Naive thymus-derived CD8-positive, alpha-beta T cell (primary cell): ENCODE results near the gene LUC7L3. TPM values are rescaled to one million over a fixed set of nuclear protein-coding genes. Genes with fewer than 3 reads are reported as not detected.
A peak's percentile ranks its signal among the peaks of the same experiment; 100 is the strongest.

ENCODE experiments used
- ATAC-seq, 2 donors: fragments of 150-1000 bp; cut with Tn5 transposase in 1 of 2; sonication (Bioruptor Pico), chemical (Tn5 transposase) in 1 of 2; 1 replicate in 1 of 2; 2 replicates in 1 of 2; pipeline ENCODE4 v1.10.0; 2021; ENCODE audit warnings: mild to moderate bottlenecking in 2 of 2, moderate library complexity in 2 of 2
- POLR2A ChIA-PET: fragments of 350-600 bp; sonication (Branson Sonifier 250); formaldehyde crosslinking; loops from one replicate; lab custom pipeline; 2021; ENCODE audit warnings: antibody characterized with exemption; lab: Charles Lee
- DNase-seq, 10 donors: peaks; one replicate each; pipeline versions ENCODE4 v3.0.0 to v3.0.0-alpha.2; 2020 to 2022
- H3K27ac Mint-ChIP-seq, 10 donors: one replicate each; pipeline ENCODE4 v1.8.0; 2020 to 2022; ENCODE audit warnings: mild to moderate bottlenecking in 10 of 10, mixed read lengths in 10 of 10, moderate library complexity in 4 of 10, inconsistent platforms in 1 of 10
- H3K27me3 Mint-ChIP-seq, 5 donors: one replicate each; pipeline ENCODE4 v1.8.0; 2021 to 2022; ENCODE audit warnings: mixed read lengths in 5 of 5
- H3K36me3 Mint-ChIP-seq, 3 donors: one replicate each; pipeline ENCODE4 v1.8.0; 2020 to 2022; ENCODE audit warnings: mixed read lengths in 3 of 3, mild to moderate bottlenecking in 2 of 3, inconsistent platforms in 1 of 3
- H3K4me1 Mint-ChIP-seq, 4 donors: one replicate each; pipeline ENCODE4 v1.8.0; 2021 to 2022; ENCODE audit warnings: mixed read lengths in 4 of 4
- H3K4me3 Mint-ChIP-seq, 10 donors: one replicate each; pipeline ENCODE4 v1.8.0; 2020 to 2022; ENCODE audit warnings: mild to moderate bottlenecking in 10 of 10, mixed read lengths in 10 of 10, moderate library complexity in 6 of 10, inconsistent platforms in 1 of 10
- H3K9me3 Mint-ChIP-seq, 9 donors: one replicate each; pipeline ENCODE4 v1.8.0; 2020 to 2022; ENCODE audit warnings: mixed read lengths in 9 of 9, mild to moderate bottlenecking in 3 of 9, inconsistent platforms in 1 of 9, moderate library complexity in 1 of 9
- polyA plus RNA-seq, 3 donors: library from polyadenylated mRNA; unstranded; fragments of 300-500 nt; fragmentation: Illumina TruSeq; gene quantifications; one replicate each; pipeline ENCODE4 v1.2.3, GENCODE V29; 2021
- total RNA-seq, 8 experiments: library from RNA in 2 of 8; stranded (reverse) in 2 of 8; gene quantifications; one replicate each; pipeline ENCODE4 v1.2.3 and lab custom pipeline; 2021 to 2026

LUC7L3 gene
- total and polyA plus RNA-seq, 5 experiments from 2014 or later, result 41.6 to 345 (median 58.4) TPM

DNA sequence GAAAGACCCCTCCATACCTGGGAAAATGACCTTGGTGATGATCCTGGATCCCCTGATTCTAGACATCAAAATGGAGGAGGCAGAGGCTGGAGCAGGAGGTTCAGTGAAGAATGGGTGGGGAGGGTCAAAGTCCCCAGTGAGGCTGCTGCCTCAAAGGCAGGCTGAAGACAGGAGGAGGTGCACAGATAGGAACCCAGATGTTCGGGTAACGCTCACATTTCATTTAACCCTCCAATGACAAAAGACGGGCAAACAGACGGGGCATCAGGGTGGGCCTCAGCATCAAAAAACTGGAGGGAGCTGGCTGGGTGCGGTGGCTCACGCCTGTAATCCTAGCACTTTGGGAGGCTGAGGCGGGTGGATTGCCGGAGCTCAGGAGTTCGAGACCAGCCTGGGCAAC lies 48.0 kb downstream of the LUC7L3 start, which contains the start of gene ANKRD40CL:
Gene ANKRD40CL (minus strand): TSS at position 73 of the 400 bp plus-strand sequence. CDS start 605 bp downstream, outside the sequence.
- Mint-ChIP-seq H3K9me3 (no peaks in the 10 kb centered on the region), H3K4me1 (peaks cover 16 to 48% (median 27%) of the 10 kb centered on the region in 4 donors), H3K27me3 (peaks cover 0 to 7% (median 0%) of the 10 kb centered on the region in 5 donors), H3K27ac (peak within 1 kb of the TSS in 2 of 10 donors; percentile 47 to 77), H3K36me3 (no peaks in the 10 kb centered on the region), H3K4me3 (no peak within 1 kb of the TSS)
- no peak for ATAC-seq
- no peak for DNase-seq
- POLR2A ChIA-PET, result interaction anchor here (0.8 kb wide), 1 partner anchor 12 kb away, joined by 4 read pairs; no protein-coding TSS in a partner anchor

DNA sequence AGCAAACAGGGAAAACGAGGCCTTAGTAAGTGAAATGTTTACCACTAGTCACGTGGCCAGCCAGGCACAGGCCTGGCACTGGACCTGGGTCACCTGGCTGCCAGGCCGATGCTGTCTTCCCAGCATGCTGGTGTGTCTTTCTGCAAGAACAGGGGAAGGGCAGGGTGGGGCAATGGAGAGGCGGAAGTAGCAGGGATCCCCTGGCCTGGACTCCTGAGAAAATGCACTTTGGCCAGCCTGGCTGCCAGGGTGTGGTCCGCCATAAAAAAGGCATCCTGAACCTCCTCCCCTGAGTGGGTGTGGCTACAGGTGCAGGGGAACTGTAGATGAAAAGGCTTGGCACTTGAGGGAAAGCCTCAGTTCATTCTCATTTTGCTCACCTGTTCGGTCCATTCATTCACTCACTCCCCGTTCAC lies 49.0 kb downstream of the LUC7L3 start:
- no peaks in the 10 kb centered on the region for H3K36me3 Mint-ChIP-seq
- no peak overlapping the region for H3K4me3 Mint-ChIP-seq
- no peak overlapping the region for H3K27ac Mint-ChIP-seq
- H3K9me3 Mint-ChIP-seq, result no peaks in the 10 kb centered on the region
- POLR2A ChIA-PET, result no interaction called here
- no peak for DNase-seq
- no peak for ATAC-seq
- peaks cover 9 to 40% (median 23%) of the 10 kb centered on the region in 4 donors for H3K4me1 Mint-ChIP-seq
- peaks cover 0 to 7% (median 0%) of the 10 kb centered on the region in 5 donors for H3K27me3 Mint-ChIP-seq

DNA sequence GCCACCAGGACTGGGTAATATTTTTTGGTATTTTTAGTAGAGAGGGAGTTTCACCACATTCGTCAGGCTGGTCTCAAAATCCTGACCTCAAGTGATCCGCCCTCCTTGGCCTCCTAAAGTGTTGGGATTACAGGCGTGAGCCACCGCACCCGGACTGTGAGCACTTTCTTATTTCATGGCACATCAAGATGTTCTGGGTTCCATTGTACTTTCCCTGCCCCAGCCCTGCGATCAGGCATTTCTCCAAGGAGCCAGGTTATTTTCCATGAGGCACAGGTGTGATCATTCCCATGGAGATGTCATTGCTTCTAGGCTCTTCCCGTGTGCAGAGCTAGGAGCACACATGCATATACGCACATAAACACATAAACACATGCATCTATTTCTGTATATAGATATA lies 50.5 kb downstream of the LUC7L3 start:
- Mint-ChIP-seq H3K27ac (no peak overlapping the region), H3K9me3 (no peaks in the 10 kb centered on the region), H3K4me3 (no peak overlapping the region), H3K27me3 (peaks cover 0 to 7% (median 0%) of the 10 kb centered on the region in 5 donors), H3K4me1 (peaks cover 0 to 27% (median 14%) of the 10 kb centered on the region in 4 donors), H3K36me3 (no peaks in the 10 kb centered on the region)
- DNase-seq (no peak), ATAC-seq (no peak)
- POLR2A ChIA-PET, result no interaction called here

DNA sequence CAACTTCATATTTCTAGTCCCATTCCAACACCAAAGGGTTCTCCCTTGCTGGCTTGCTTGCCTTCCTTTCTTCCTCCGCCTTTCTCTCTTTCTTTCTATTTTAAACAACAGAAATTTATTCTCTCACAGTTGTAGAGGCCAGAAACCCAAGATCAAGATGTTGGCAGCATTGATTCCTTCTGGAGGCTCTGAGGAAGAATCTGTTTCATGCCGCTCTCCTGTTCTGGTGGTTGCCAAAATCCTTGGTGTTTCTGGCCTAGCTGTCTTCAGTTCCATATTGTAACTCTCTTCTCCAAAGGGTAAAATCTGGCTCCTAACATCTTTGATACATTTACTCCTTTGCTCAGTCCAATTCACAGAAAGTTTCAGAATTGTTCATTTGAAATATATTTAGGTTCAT lies 50.9 kb downstream of the LUC7L3 start:
- Mint-ChIP-seq H3K36me3 (no peaks in the 10 kb centered on the region), H3K9me3 (no peaks in the 10 kb centered on the region), H3K4me3 (no peak overlapping the region), H3K4me1 (peaks cover 0 to 23% (median 13%) of the 10 kb centered on the region in 4 donors), H3K27ac (no peak overlapping the region), H3K27me3 (peaks cover 0 to 7% (median 0%) of the 10 kb centered on the region in 5 donors)
- POLR2A ChIA-PET, result no interaction called here
- DNase-seq (no peak), ATAC-seq (no peak)

DNA sequence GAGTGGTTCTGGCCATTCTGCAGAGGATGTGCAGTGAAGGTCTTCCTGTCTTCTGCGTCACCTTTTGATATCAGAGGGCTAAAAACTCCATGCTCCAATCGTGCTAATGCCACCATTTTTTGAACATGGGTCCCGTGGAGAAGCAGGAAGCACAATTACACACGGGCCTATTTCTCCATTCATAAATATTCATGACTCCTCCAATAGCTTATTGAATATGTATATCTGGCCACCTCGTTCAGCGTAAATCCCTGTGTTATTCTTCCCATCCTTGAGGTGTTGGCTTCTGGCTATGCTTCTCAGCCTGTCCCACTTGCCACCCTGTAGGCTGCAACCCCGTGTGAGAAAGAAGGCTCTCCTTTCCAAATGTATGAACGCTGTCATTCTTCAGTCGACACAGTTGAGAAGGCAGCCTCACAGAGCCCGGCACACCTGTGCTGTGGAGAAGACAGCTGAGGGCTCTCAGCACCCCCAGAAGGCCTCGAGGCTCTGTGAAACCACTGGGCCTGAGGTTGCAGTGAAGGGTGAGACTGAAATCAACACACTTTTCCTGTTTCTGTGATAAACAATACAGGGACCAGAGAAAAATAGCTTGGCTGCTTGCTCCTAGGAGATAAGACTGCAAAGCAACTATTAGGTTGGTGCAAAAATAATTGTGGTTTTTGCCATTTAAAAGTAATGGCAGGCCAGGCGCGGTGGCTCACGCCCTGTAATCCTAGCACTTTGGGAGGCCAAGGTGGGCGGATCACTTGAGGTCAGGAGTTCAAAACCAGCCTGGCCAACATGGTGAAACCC lies 52.8 kb downstream of the LUC7L3 start:
- ATAC-seq (no peak), DNase-seq (no peak)
- Mint-ChIP-seq H3K4me1 (peaks cover 0 to 8% (median 6%) of the 10 kb centered on the region in 4 donors), H3K9me3 (no peaks in the 10 kb centered on the region), H3K27me3 (peaks cover 0 to 5% (median 0%) of the 10 kb centered on the region in 5 donors), H3K36me3 (no peaks in the 10 kb centered on the region), H3K4me3 (no peak overlapping the region), H3K27ac (peak overlapping the region in 2 of 10 donors; percentile 4 to 16)
- POLR2A ChIA-PET, result interaction anchor here (1.0 kb wide), 1 partner anchor 9 kb away, joined by 3 read pairs; no protein-coding TSS in a partner anchor

DNA sequence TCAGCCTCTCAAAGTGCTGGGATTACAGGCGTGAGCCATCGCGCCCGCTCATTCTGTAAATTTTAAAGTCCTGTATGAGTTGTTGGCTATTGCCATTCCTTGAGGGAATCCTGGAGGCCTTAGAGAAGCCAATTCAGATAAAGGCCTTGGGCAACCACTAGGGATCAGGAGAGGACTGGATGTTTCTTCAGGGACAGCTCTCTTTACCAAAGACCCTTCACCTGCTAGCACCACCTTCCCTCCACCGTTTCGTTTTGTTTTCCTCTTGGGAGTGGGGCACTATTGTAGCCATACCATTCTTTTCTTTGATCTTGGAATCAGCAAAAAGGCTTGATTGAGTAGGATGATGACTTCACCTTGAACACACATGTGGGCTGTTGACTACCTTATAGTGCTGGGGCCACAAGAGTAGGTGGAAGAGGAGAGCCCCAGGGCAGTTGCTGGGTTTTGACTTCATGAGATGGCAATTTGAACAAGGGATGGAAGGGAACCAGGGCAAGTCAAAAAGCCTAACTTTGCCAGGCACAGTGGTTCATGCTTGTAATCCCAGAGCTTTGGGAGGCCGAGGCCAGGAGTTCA lies 54.9 kb downstream of the LUC7L3 start:
- Mint-ChIP-seq H3K27ac (no peak overlapping the region), H3K4me1 (peaks cover 1 to 16% (median 7%) of the 10 kb centered on the region in 4 donors), H3K36me3 (no peaks in the 10 kb centered on the region), H3K9me3 (no peaks in the 10 kb centered on the region), H3K4me3 (no peak overlapping the region), H3K27me3 (peaks cover 0 to 5% (median 0%) of the 10 kb centered on the region in 5 donors)
- POLR2A ChIA-PET, result interaction anchor here (0.6 kb wide), 2 partner anchors 11 to 89 kb away, joined by 3 read pairs; no protein-coding TSS in a partner anchor
- no peak for DNase-seq
- no peak for ATAC-seq

DNA sequence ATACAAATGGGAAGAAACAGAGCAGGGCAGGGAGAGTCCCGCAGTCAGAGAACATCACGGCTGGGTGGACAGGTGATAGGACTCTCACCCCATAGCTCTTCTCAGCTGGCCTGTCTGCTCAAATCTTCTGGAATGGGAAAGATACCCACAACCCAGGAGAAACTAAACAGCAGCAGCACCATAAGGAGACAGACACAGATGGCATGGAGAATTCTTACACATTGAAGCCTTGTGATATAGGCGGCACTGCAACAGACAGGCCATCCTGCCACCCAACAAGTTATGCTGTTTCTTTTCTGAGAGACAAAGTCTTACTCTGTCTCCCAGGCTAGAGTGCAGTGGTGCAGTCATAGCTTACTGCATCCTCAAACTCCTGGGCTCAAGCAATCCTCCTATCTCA lies 56.5 kb downstream of the LUC7L3 start:
- POLR2A ChIA-PET, result no interaction called here
- no peak for DNase-seq
- H3K4me3 Mint-ChIP-seq, result no peak overlapping the region
- H3K9me3 Mint-ChIP-seq, result no peaks in the 10 kb centered on the region
- H3K27me3 Mint-ChIP-seq, result peaks cover 0 to 1% (median 0%) of the 10 kb centered on the region in 5 donors
- H3K36me3 Mint-ChIP-seq, result no peaks in the 10 kb centered on the region
- H3K27ac Mint-ChIP-seq, result no peak overlapping the region
- H3K4me1 Mint-ChIP-seq, result peaks cover 7 to 27% (median 17%) of the 10 kb centered on the region in 4 donors
- ATAC-seq, result no peak

DNA sequence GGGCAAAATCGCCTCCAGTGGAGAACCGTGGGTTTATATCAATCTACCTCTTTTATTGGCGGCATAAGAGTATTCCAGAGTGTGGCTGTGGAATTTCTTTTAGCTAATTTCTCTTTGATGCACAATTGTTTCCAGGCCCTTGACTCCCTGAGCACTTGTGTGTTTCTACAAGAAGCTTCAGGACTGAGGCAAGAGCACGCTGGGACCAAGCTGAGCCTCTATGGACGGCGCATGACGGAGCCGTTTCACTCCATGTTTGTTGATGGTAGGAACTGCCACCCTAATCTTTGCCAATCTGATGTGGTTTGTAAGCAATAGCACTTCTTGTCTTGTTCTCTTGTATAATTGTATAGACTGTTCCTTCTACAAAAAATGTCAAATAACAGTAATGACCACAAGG lies 59.1 kb downstream of the LUC7L3 start:
- DNase-seq (no peak), ATAC-seq (no peak)
- Mint-ChIP-seq H3K36me3 (no peaks in the 10 kb centered on the region), H3K9me3 (no peaks in the 10 kb centered on the region), H3K27ac (no peak overlapping the region), H3K4me1 (peaks cover 6 to 34% (median 26%) of the 10 kb centered on the region in 4 donors), H3K27me3 (peaks cover 0 to 5% (median 2%) of the 10 kb centered on the region in 5 donors), H3K4me3 (no peak overlapping the region)
- POLR2A ChIA-PET, result interaction anchor here (0.7 to 1.8 kb wide), 2 partner anchors 16 to 17 kb away, joined by 3 to 5 read pairs; no protein-coding TSS in a partner anchor

DNA sequence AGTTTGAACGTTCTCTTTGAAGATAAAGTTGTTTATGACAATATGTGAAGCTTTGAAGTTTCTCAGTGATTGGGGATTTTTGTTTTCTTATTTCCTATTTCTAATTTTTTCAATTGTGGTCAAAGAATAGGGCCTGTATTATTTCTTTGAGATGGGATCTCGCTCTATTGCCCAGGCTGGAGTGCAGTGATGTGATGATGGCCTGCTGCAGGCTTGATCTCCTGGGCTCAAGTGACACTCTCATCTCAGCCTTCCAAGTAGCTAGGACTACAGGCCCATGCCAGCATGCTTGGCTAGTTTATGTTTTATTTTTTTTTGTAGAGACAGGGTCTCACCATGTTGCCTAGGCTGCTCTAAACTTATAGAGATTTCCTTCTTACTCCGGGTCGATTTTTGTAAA lies 59.6 kb downstream of the LUC7L3 start:
- no peak for ATAC-seq
- Mint-ChIP-seq H3K4me3 (peak overlapping the region in 1 of 10 donors; percentile 66), H3K9me3 (no peaks in the 10 kb centered on the region), H3K27ac (no peak overlapping the region), H3K36me3 (no peaks in the 10 kb centered on the region), H3K4me1 (peaks cover 6 to 34% (median 26%) of the 10 kb centered on the region in 4 donors), H3K27me3 (peaks cover 0 to 5% (median 2%) of the 10 kb centered on the region in 5 donors)
- no peak for DNase-seq
- POLR2A ChIA-PET, result interaction anchor here (1.8 kb wide), 1 partner anchor 18 kb away, joined by 5 read pairs; no protein-coding TSS in a partner anchor

DNA sequence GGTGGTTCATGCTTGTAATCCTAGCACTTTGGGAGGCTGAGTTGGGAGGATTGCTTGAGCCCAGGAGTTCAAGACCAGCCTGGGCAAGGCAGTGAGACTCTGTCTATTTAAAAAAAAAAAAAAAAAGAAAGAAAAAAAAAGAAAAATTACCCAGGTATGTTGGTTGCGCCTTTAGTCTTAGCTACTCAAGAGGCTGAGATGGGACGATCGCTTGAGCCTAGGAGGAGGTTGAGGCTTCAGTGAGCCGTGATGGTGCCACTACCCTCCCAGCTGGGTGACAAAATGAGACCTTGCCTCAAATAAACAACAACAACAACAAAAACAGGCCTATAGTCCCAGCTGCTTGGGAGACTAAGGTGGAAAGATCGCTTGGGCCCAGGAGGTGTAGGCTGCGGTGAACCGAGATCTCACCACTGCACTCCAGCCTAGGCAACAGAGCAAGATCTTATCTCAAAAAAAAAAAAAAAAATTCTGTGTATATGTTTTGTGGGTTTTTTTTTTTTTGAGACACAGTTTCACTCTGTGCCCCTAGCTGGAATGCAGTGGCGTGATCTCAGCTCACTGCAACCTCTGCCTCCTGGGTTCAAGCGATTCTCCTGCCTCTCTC lies 60.4 kb downstream of the LUC7L3 start:
- POLR2A ChIA-PET, result interaction anchor here (0.6 to 1.8 kb wide), 5 partner anchors 12 to 169 kb away, joined by 3 to 5 read pairs (median 4); partner anchors contain the start of genes ANKRD40 and ANKRD40CL
- peaks cover 0 to 5% (median 2%) of the 10 kb centered on the region in 5 donors for H3K27me3 Mint-ChIP-seq
- no peaks in the 10 kb centered on the region for H3K9me3 Mint-ChIP-seq
- peaks cover 6 to 34% (median 26%) of the 10 kb centered on the region in 4 donors for H3K4me1 Mint-ChIP-seq
- H3K36me3 Mint-ChIP-seq, result no peaks in the 10 kb centered on the region
- peak overlapping the region in 9 of 10 donors; percentile 47 to 84 (median 65) for H3K27ac Mint-ChIP-seq
- DNase-seq (peak in 9 of 10 donors; percentile 21 to 72 (median 56)), ATAC-seq (peak; percentile 84)
- peak overlapping the region; percentile 31 to 81 (median 71) for H3K4me3 Mint-ChIP-seq

DNA sequence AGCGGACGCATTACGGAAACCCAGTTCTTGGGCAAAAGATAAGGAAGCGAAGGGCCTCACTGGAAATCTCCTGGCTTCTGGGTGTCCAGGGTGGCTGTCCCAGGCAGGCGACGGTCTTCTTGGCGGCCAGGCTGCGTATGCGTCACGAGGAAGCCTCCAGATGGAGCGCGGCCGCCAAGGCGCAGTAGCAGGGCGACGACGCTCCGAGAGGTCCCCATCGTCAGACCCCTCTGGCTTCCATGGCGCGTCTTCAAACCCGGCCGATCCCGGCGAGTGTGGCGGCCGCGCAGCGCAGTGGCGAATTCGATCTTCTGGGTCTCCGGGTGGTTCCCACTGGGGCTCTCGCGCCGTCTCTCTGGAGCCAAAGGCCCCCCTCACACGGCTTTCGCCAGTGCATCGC lies 61.8 kb downstream of the LUC7L3 start:
- H3K36me3 Mint-ChIP-seq, result no peaks in the 10 kb centered on the region
- peaks cover 0 to 5% (median 2%) of the 10 kb centered on the region in 5 donors for H3K27me3 Mint-ChIP-seq
- POLR2A ChIA-PET, result no interaction called here
- H3K4me1 Mint-ChIP-seq, result peaks cover 6 to 34% (median 26%) of the 10 kb centered on the region in 4 donors
- no peaks in the 10 kb centered on the region for H3K9me3 Mint-ChIP-seq
- H3K27ac Mint-ChIP-seq, result peak overlapping the region in 3 of 10 donors; percentile 38 to 53 (median 43)
- ATAC-seq (no peak), DNase-seq (peak in 1 of 10 donors; percentile 7)
- H3K4me3 Mint-ChIP-seq, result peak overlapping the region; percentile 57 to 83 (median 70)

DNA sequence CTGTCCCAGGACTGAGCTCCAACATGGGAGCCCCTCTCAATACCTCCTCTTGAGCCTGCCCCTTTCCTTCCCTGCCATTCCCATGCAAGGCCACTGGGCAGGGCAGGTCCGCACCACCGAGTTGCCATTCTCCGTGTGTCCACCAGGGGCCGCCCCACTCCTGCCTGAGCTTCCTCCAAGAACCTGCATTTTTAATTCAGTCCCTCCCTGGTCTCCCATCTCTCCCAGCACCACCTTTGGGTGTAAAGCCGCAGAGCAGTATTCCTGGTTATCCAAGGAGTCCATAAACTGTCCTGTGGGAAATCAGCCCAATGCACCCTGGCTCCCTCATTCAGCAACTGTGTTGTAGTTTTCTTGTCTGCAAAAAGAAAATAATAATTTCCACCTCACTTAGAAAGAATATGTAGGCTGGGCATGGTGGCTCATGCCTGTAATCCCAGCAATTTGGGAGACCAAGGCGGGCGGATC lies 63.8 kb downstream of the LUC7L3 start:
- DNase-seq, result peak; percentile 61 to 85 (median 75)
- peaks cover 11 to 34% (median 26%) of the 10 kb centered on the region in 4 donors for H3K4me1 Mint-ChIP-seq
- H3K4me3 Mint-ChIP-seq, result peak overlapping the region in 5 of 10 donors; percentile 22 to 65 (median 49)
- POLR2A ChIA-PET, result interaction anchor here (0.5 to 1.5 kb wide), 3 partner anchors 165 to 339 kb away, joined by 3 to 6 read pairs (median 3); no protein-coding TSS in a partner anchor
- peaks cover 0 to 5% (median 3%) of the 10 kb centered on the region in 5 donors for H3K27me3 Mint-ChIP-seq
- ATAC-seq, result peak; percentile 63 to 74
- no peaks in the 10 kb centered on the region for H3K36me3 Mint-ChIP-seq
- no peaks in the 10 kb centered on the region for H3K9me3 Mint-ChIP-seq
- peak overlapping the region in 3 of 10 donors; percentile 2 to 49 (median 21) for H3K27ac Mint-ChIP-seq
